IMR-90 (cell line): ENCODE data around the gene RYR1. TPM values are rescaled to one million over a fixed set of nuclear protein-coding genes. Genes with fewer than 3 reads are reported as not detected.

Experiments
- ATAC-seq: fragments of 200-7000 bp; cut with Tn5 transposase; 2 replicates; pipeline ENCODE4 v1.9.1; 2020; ENCODE audit warnings: low read depth, mild to moderate bottlenecking, moderate library complexity
- BruUV-seq: library from RNA; stranded (reverse); fragments of 400-500 nt; replicated peaks from 2 replicates; lab custom pipeline; 2021; lab: Mats Ljungman, UMichigan
- CTCF ChIA-PET: fragments of 300-600 bp; formaldehyde crosslinking; extraction: SDS; loops from one replicate; lab custom pipeline; 2021; ENCODE audit warnings: antibody characterized with exemption; lab: Yijun Ruan, JAX
- POLR2A ChIA-PET: fragments of 300-600 bp; sonication (Branson Sonifier 250); formaldehyde crosslinking; loops from one replicate; lab custom pipeline; 2022; ENCODE audit warnings: antibody characterized with exemption; ENCODE audit not compliant: unreplicated experiment; lab: Charles Lee
- DNase-seq: peaks from one replicate; pipeline ENCODE4 v3.0.0; 2013
- H2AFZ ChIP-seq: replicated peaks from 2 replicates; pipeline ENCODE3; 2013; ENCODE audit warnings: low read length, mild to moderate bottlenecking; ENCODE audit not compliant: poor library complexity
- H2AK5ac ChIP-seq: 2 replicates; pipeline ENCODE4 v1.6.1; 2013; ENCODE audit warnings: low read depth, low read length, inconsistent platforms
- H2AK9ac ChIP-seq: replicated peaks from 2 replicates; pipeline ENCODE3; 2013; ENCODE audit warnings: mild to moderate bottlenecking, low read depth, low read length, moderate library complexity; ENCODE audit not compliant: poor library complexity
- H2BK120ac ChIP-seq: 2 replicates; pipeline ENCODE4 v1.6.1; 2013; ENCODE audit warnings: low read depth, low read length, inconsistent platforms
- H2BK15ac ChIP-seq: 3 replicates; pipeline ENCODE4 v1.6.1; 2013; ENCODE audit warnings: low read depth, low read length, inconsistent platforms
- H2BK20ac ChIP-seq: 2 replicates; pipeline ENCODE4 v1.6.1; 2013; ENCODE audit warnings: low read depth, mild to moderate bottlenecking, inconsistent platforms, low read length, moderate library complexity
- H2BK5ac ChIP-seq: 2 replicates; pipeline ENCODE4 v1.6.1; 2013; ENCODE audit warnings: mild to moderate bottlenecking, low read depth, low read length, inconsistent platforms; ENCODE audit not compliant: poor library complexity, severe bottlenecking
- H3K14ac ChIP-seq: replicated peaks from 2 replicates; pipeline ENCODE4 v1.6.1; 2013; ENCODE audit warnings: low read depth, low read length, inconsistent platforms
- H3K18ac ChIP-seq: 2 replicates; pipeline ENCODE4 v1.6.1; 2013; ENCODE audit warnings: low read depth, low read length, control low read depth
- H3K23ac ChIP-seq: 2 replicates; pipeline ENCODE4 v1.6.1; 2013; ENCODE audit warnings: low read depth, low read length, inconsistent platforms
- H3K27ac ChIP-seq: 2 replicates; pipeline ENCODE4 v1.5.1; 2013; ENCODE audit warnings: mild to moderate bottlenecking, control low read depth, low read length; ENCODE audit not compliant: insufficient read depth
- H3K27me3 ChIP-seq: 2 replicates; pipeline ENCODE4 v1.6.1; 2013; ENCODE audit warnings: low read length; ENCODE audit not compliant: control insufficient read depth, insufficient read depth
- H3K36me3 ChIP-seq: 2 replicates; pipeline ENCODE4 v1.6.1; 2013; ENCODE audit warnings: low read length, mixed read lengths; ENCODE audit not compliant: control insufficient read depth, insufficient read depth
- H3K4ac ChIP-seq: 2 replicates; pipeline ENCODE4 v1.6.1; 2013; ENCODE audit warnings: low read depth, low read length, inconsistent platforms
- H3K4me1 ChIP-seq: 2 replicates; pipeline ENCODE4 v1.6.1; 2013; ENCODE audit warnings: low read length, mixed read lengths; ENCODE audit not compliant: control insufficient read depth, insufficient read depth
- H3K4me2 ChIP-seq: 2 replicates; pipeline ENCODE4 v1.6.1; 2013; ENCODE audit warnings: low read depth, mild to moderate bottlenecking, control low read depth, low read length, moderate library complexity
- H3K4me3 ChIP-seq: 2 replicates; pipeline ENCODE4 v1.5.1; 2013; ENCODE audit warnings: low read depth, mild to moderate bottlenecking, control low read depth, low read length, moderate library complexity; ENCODE audit not compliant: insufficient read depth
- H3K56ac ChIP-seq: 2 replicates; pipeline ENCODE4 v1.6.1; 2013; ENCODE audit warnings: low read length, inconsistent platforms; ENCODE audit not compliant: insufficient read depth; ENCODE audit errors: extremely low read depth
- H3K79me1 ChIP-seq, 2 experiments: 2 replicates each; pipeline ENCODE4 v1.6.1; 2013; ENCODE audit warnings: low read length in 2 of 2, inconsistent platforms in 1 of 2, low read depth in 1 of 2
- H3K9ac ChIP-seq: 2 replicates; pipeline ENCODE4 v1.6.1; 2013; ENCODE audit warnings: low read depth, low read length, control low read depth
- H3K9me1 ChIP-seq: 2 replicates; pipeline ENCODE4 v1.6.1; 2013; ENCODE audit warnings: low read length, inconsistent platforms; ENCODE audit not compliant: insufficient read depth
- H3K9me3 ChIP-seq: 2 replicates; pipeline ENCODE4 v1.6.1; 2013; ENCODE audit warnings: low read length; ENCODE audit not compliant: control insufficient read depth, insufficient read depth
- H4K20me1 ChIP-seq: 2 replicates; pipeline ENCODE4 v1.6.1; 2013; ENCODE audit warnings: low read length, inconsistent platforms; ENCODE audit not compliant: insufficient read depth
- H4K5ac ChIP-seq: 2 replicates; pipeline ENCODE4 v1.6.1; 2013; ENCODE audit warnings: mild to moderate bottlenecking, low read depth, low read length, control low read depth
- H4K8ac ChIP-seq, 2 experiments: 2 replicates each; pipeline ENCODE4 v1.6.1; 2013; ENCODE audit warnings: low read depth in 2 of 2, low read length in 2 of 2, control low read depth in 1 of 2, inconsistent platforms in 1 of 2
- H4K91ac ChIP-seq: 2 replicates; pipeline ENCODE4 v1.6.1; 2013; ENCODE audit warnings: low read depth, low read length, inconsistent platforms; ENCODE audit not compliant: insufficient read depth
- BHLHE40 ChIP-seq: fragments of 150-350 bp; IDR thresholded peaks from 2 replicates; pipeline ENCODE4 v1.6.1; 2016; ENCODE audit warnings: mild to moderate bottlenecking, low read depth, low read length
- CEBPB ChIP-seq: IDR thresholded peaks from 2 replicates; pipeline ENCODE4 v1.6.1; 2012; ENCODE audit warnings: low read depth, low read length, improper control_type of control experiment
- CHD1 ChIP-seq: IDR thresholded peaks from 2 replicates; pipeline ENCODE4 v1.6.1; 2012; ENCODE audit warnings: low read depth, low read length, improper control_type of control experiment
- FOS ChIP-seq: fragments of 150-350 bp; IDR thresholded peaks from 2 replicates; pipeline ENCODE4 v1.6.1; 2016; ENCODE audit warnings: low read depth, low read length
- MAFK ChIP-seq: IDR thresholded peaks from 2 replicates; pipeline ENCODE4 v1.6.1; 2012; ENCODE audit warnings: low read depth, low read length, improper control_type of control experiment
- MXI1 ChIP-seq: IDR thresholded peaks from 2 replicates; pipeline ENCODE4 v1.6.1; 2012; ENCODE audit warnings: low read depth, mild to moderate bottlenecking, low read length, moderate library complexity, borderline replicate concordance
- NFE2L2 ChIP-seq: fragments of 150-350 bp; IDR thresholded peaks from 2 replicates; pipeline ENCODE4 v1.6.1; 2016; ENCODE audit warnings: low read depth, mild to moderate bottlenecking, low read length
- POLR2A ChIP-seq: IDR thresholded peaks from 2 replicates; pipeline ENCODE4 v1.6.1; 2012; ENCODE audit warnings: mild to moderate bottlenecking, low read depth, low read length
- RAD21 ChIP-seq: IDR thresholded peaks from 2 replicates; pipeline ENCODE4 v1.6.1; 2012; ENCODE audit warnings: low read length, improper control_type of control experiment
- RCOR1 ChIP-seq: IDR thresholded peaks from 2 replicates; pipeline ENCODE4 v1.6.1; 2012; ENCODE audit warnings: mild to moderate bottlenecking, low read length, improper control_type of control experiment; ENCODE audit not compliant: insufficient replicate concordance
- RFX5 ChIP-seq: IDR thresholded peaks from 2 replicates; pipeline ENCODE4 v1.8.0; 2012; ENCODE audit warnings: low read depth, mild to moderate bottlenecking, low read length, moderate library complexity
- SMC3 ChIP-seq: fragments of 150-350 bp; IDR thresholded peaks from 2 replicates; pipeline ENCODE4 v1.6.1; 2016; ENCODE audit warnings: low read depth, mild to moderate bottlenecking, antibody characterized with exemption, low read length, moderate library complexity
- WGBS, 2 experiments: methylation state at CpG; one replicate each; pipeline versions ENCODE4 v1.1.5 to v1.1.7; 2013; ENCODE audit warnings: missing lambda C conversion rate in 2 of 2; ENCODE audit not compliant: insufficient read length in 1 of 2; ENCODE audit errors: extremely low coverage in 2 of 2; 5-methylcytosine and 5-hydroxymethylcytosine counted together
- dilution Hi-C: fragments of 300-500 bp; cut with HindIII; formaldehyde crosslinking; loops from one replicate; pipeline ENCODE4 v1.14.3; 2018; ENCODE audit warnings: low sequenced_read_pairs; ENCODE audit not compliant: unreplicated experiment
- in situ Hi-C: fragments of 300-500 bp; cut with MboI; formaldehyde crosslinking; loops from 3 replicates; pipeline ENCODE4 v1.14.3; 2019; ENCODE audit warnings: low sequenced_read_pairs, inconsistent platforms, mixed read lengths
- intact Hi-C: fragments of 100-400 bp; cut with micrococcal nuclease; formaldehyde crosslinking; loops from 2 replicates; pipeline ENCODE4 v1.10.0; 2022
- polyA plus RNA-seq, 3 experiments: library from polyadenylated mRNA; depleted of rRNA; stranded (reverse); fragments of >200 nt; gene quantifications; 2 replicates each; pipeline ENCODE4 v1.2.3, GENCODE V29; 2012; ENCODE audit warnings: low replicate concordance in 1 of 3
- total RNA-seq: library from RNA; depleted of rRNA; stranded (reverse); fragments of >200 nt; gene quantifications from 2 replicates; pipeline ENCODE4 v1.2.3, GENCODE V29; 2012
- TF ChIP-seq, protein P1 (sequence below): fragments of 150-350 bp; IDR thresholded peaks from 2 replicates; pipeline ENCODE4 v1.6.1; 2017; ENCODE audit warnings: mild to moderate bottlenecking, antibody characterized with exemption, low read length, low read depth

The RYR1 gene
- total and polyA plus RNA-seq, 2 of the 4 experiments (the other 2 are of a cell fraction), result not detected

DNA sequence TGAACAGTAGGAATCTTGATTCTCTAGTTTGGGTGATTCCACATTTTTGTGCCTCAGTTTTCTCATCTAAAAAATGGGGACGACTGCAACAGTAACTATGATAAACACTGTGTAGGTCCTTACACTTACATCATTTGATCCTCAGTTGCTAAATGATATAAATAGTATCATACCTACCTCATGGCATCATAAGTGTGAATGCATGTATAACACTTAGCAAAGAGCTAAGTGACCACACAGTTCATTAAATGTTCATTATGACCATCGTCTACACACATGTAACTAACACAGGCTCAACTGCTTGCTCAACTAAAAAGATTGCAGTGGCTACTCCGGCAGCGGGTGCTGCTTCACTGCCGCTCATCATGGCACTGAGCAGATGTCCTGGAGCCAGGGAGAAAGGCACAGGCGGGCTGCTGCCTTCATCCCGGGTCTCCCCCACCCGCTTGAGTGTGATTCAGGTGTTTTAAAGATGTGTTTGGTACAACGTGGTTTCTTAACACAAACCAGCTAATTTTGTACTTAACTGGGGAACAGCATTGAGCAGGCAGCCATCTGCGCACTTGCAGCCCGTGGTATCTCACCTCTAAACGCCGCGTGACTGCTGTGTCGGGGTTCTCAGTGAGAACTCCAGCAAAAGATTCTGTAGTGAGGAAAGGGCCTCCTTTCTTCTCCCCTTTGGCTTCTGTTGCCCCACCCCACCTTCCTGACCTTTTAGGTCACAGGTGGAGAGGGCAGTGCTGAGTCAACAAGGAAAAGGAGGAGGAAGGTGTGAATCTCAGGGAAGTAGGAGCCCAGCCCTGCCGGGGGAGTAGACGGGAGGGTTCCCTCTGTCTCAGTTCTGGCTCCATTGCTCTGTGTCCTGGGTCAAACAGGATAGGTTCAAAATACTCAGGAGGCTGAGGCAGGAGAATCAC is 202.2 kb downstream of the RYR1 start:
- no peak overlapping the region for H2BK120ac ChIP-seq
- ChIA-PET POLR2A (no interaction called here), CTCF (interaction anchor here (1.3 to 1.6 kb wide), 4 partner anchors 12 to 123 kb away, joined by 3 to 5 read pairs (median 4); partner anchors contain the start of gene ACTN4)
- H4K5ac ChIP-seq, result no peak overlapping the region
- H3K4me1 ChIP-seq, result no peaks in the 10 kb centered on the region
- H3K4me3 ChIP-seq, result no peak overlapping the region
- no peak overlapping the region for H4K91ac ChIP-seq
- H2AK5ac ChIP-seq, result no peak overlapping the region
- ATAC-seq (no peak), DNase-seq (no peak)
- dilution Hi-C loops, result no loop called here
- H3K56ac ChIP-seq, result no peak overlapping the region
- H4K20me1 ChIP-seq, result peaks cover 2% of the 10 kb centered on the region
- no peak overlapping the region for H3K4me2 ChIP-seq
- H3K9me1 ChIP-seq, result 0 out of 2 replicates have a peak, but pooled peaks cover 3% of the 10 kb centered on the region
- H3K18ac ChIP-seq, result no peak overlapping the region
- H3K27ac ChIP-seq, result no peak overlapping the region
- no peak for TF ChIP-seq FOS
- no peak for TF ChIP-seq SMC3
- TF ChIP-seq RFX5, result no peak
- no peak for TF ChIP-seq CHD1
- TF ChIP-seq POLR2A, result no peak
- no peak for TF ChIP-seq MAFK
- TF ChIP-seq, protein P1, sequence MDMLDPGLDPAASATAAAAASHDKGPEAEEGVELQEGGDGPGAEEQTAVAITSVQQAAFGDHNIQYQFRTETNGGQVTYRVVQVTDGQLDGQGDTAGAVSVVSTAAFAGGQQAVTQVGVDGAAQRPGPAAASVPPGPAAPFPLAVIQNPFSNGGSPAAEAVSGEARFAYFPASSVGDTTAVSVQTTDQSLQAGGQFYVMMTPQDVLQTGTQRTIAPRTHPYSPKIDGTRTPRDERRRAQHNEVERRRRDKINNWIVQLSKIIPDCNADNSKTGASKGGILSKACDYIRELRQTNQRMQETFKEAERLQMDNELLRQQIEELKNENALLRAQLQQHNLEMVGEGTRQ, result no peak
- TF ChIP-seq MXI1, result no peak
- no peak for TF ChIP-seq RCOR1
- TF ChIP-seq RAD21, result no peak
- no peak for TF ChIP-seq NFE2L2
- no peak for TF ChIP-seq CEBPB
- no peak for TF ChIP-seq BHLHE40
- H2BK5ac ChIP-seq, result no peak overlapping the region
- H3K36me3 ChIP-seq, result peaks cover 15% of the 10 kb centered on the region
- no peak overlapping the region for H4K8ac ChIP-seq
- no peaks in the 10 kb centered on the region for H3K9me3 ChIP-seq
- no peak overlapping the region for H2AK9ac ChIP-seq
- peaks cover 19 to 33% of the 10 kb centered on the region in 2 experiments for H3K79me1 ChIP-seq
- WGBS, 2 experiments, result no CpG with 5 or more reads among the region's 17 CpGs
- no peak overlapping the region for H2BK20ac ChIP-seq
- BruUV-seq, result no TSS peak
- intact Hi-C loops, result loop anchor here (2.0 to 10.0 kb wide), 2 partner anchors 121 to 401 kb away; no protein-coding TSS in a partner anchor
- in situ Hi-C loops, result loop anchor here (25.0 kb wide), 1 partner anchor 398 kb away; no protein-coding TSS in a partner anchor
- H3K4ac ChIP-seq, result no peak overlapping the region
- no peak overlapping the region for H3K14ac ChIP-seq
- no peak overlapping the region for H3K23ac ChIP-seq
- no peak overlapping the region for H2AFZ ChIP-seq
- no peaks in the 10 kb centered on the region for H3K27me3 ChIP-seq
- no peak overlapping the region for H2BK15ac ChIP-seq
- H3K9ac ChIP-seq, result no peak overlapping the region
